Left kidney (tissue), 2 donors: ENCODE data around the gene IKZF3. TPM values are rescaled to one million over a fixed set of nuclear protein-coding genes. Genes with fewer than 3 reads are reported as not detected.
"Not testable (repeated sequence)": the region's sequence is repeated elsewhere in the genome, so short reads cannot be mapped to it uniquely, and the experiment has no call there.

ENCODE experiments used
- DNase-seq: peaks from one replicate; pipeline ENCODE4 v3.0.0-alpha.2; 2013
- polyA plus RNA-seq: library from polyadenylated mRNA; unstranded; fragments of 120-200 nt; gene quantifications from one replicate; pipeline ENCODE4 v1.2.1, GENCODE V29; 2013; ENCODE audit not compliant: insufficient read length

The IKZF3 gene
- polyA plus RNA-seq, 1 donor: 0.37 TPM

DNA sequence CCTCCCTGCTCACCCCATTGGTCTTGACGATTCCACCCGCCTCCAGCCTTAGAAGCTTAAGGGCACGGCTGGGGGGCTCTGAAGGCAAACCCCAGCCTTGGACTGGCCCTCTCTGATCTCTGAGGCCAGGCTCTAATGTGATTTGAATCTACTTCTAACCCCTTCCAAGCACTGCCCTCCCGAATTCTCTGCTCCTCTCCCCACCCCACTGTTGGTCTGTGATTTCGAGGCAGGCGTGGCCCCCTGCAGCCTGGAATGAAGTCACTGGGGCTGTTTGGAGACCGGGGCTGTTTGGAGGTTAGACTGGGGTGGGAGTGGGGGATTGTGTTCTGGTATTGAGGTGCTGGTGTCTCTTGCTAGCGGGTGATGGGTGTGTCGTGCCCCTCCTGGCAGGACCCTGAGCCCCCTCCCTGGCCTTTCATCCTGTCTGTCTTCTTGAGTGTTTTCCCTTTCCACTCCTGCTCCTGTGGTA is 124.2 kb downstream of the IKZF3 start:
- no peak for DNase-seq

DNA sequence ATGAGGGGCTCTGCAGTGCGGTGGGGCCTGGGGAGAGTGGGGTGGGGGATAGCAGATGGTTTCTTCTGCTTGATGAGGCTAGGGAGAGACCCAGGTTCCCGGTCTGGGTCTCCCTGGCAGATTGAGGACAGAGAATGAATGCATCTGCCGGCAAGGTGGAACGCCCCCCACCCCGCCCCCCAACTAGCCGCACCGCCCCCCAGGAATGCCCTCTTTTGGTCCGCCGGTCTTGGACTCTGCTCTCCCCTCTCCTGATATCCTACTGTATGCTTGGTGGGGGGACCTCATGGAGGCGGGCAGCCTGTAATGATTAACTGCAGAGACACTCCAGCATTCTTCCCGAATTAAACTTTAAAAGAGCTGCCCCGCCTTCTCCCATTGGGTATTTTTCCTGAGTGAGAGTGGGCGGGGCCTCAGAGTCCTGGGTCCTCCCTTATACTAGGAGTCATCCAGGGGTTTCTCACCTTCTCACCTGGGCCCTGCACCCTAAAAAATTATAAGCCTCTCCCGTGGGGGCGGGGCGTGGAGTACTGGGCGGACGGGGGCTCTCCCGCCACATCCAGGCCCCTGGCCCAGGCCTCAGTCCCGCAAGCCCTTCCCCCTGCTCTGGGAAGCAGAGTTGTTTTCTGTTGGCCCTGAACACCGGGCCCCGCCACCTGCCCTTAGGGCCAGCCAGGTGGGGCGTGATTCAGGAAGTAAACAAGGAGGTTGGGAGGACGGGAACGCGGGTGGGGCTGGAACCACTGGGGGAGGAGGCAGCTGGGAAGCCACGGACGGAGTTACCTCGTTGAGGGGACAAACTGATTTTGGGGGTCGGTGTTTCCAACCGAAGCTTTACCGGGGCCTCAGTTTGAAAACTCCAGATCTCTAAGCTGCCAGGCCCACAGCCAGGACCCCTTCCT is 124.9 kb downstream of the IKZF3 start:
- DNase-seq: peak; percentile 87

DNA sequence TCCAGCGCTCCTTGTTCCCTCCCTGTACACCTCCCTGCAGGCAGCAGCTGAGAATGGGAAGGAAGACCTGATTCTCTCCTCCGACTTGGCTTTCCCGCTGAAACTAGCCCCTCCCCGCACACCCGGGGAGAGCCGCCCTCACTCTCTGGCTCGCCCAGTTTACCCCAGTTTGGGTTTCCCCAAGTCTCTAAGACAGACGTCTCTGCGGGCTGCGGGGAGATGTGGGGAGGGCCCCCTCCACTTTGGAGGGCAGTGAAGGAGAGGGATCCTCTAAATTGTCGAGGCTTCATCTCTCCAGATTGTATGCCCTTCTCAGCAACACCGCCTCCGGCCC is 125.6 kb downstream of the IKZF3 start:
- DNase-seq: no peak

DNA sequence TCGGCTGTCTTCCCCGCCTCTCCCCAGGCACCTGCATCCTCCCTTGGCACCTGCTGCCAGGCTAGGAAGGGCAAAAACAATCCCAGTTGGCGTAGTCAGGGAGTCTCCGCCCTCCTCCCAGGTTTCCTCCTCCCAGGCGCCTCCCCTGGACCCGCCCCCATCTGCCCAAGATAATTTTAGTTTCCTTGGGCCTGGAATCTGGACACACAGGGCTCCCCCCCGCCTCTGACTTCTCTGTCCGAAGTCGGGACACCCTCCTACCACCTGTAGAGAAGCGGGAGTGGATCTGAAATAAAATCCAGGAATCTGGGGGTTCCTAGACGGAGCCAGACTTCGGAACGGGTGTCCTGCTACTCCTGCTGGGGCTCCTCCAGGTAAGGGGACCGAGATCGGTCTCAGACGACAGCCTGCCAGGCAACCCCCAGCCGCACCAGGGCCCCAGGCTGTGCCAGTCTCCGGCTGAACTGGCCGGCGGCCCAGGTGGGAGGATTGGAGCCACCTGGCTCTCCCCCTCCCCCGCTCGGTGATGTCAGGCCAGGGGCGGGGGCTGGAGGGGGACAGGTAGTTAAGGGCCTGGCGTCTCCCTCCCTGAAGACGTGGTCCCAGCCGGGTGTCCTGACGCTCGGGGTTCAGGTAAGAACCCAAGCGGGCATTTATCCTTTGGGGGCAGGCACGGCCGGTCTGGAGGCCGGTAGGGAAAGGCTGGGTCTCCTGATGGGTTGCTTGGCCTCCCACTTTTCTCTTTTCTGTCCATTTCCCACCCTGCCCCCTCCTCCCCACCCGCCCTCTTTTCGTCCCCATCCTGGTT is 126.1 kb downstream of the IKZF3 start, which contains the start of gene GRB7:
GRB7 (plus strand) TSS at position 179 of the 808 bp plus-strand sequence. CDS start 4,364 bp downstream, outside the sequence.
- DNase-seq: peak; percentile 78

DNA sequence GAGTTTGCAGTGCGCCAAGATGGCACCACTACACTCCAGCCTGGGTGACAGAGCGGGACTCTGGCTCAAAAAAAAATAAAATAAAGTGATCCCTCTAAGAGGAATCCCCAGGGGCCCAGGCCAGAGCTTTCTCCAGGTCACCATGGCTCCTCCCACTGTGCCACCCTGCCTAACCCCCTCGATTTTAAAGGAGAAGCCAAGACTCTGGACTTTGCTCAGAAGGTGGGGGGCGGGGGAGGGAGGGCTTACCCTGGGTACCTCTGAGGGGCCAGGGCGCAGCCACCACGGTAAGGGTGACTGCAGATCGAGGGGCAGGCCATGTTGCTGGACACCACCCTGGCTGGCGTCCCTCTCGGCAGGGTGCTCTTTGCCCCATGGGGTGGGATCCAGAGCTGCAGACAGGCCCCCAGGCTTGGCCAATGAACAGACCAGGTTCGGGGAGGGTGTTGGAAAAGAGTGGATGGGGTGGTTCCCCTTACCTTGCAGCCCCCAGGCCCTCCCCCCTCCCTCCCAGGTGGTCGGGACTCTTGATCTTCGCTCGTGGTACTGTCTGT is 126.8 kb downstream of the IKZF3 start:
- no peak for DNase-seq

DNA sequence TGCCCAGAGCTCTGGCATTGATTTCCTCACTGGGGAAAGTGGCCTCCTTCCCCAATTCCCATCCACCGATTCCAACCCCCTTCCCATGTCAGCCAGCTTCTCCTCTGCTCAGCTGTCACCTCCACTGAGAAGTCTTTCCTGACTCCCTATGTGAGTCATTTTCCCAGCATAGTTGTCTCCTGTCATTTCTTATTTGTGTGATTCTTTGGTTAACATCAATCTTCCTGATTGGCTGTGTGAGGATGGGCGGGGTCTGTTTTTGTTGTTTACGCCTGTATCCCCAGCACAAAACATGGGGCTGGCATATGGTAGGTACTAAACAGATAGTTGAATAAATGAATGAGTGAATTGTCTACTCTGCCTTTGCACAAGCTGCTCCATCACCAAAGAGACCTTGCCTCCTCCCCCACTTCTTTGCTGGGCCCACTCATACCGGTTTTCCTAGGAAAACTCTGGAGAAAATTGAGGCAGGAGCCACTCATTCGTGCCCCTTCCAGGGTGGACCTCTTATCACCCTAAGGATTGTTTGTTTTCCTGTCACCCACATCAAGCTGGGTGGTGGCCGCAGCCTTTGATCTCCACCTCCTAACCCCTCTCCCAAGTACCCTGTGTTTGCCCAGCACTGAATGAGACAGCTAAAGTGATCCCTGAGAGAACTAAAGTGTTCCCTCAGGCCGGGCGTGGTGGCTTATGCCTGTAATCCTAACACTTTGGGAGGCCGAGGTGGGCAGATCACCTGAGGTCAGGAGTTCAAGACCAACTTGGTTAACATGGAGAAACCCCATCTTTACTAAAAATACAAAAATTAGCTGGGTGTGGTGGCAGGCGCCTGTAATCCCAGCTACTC is 127.6 kb downstream of the IKZF3 start:
- DNase-seq: no peak

DNA sequence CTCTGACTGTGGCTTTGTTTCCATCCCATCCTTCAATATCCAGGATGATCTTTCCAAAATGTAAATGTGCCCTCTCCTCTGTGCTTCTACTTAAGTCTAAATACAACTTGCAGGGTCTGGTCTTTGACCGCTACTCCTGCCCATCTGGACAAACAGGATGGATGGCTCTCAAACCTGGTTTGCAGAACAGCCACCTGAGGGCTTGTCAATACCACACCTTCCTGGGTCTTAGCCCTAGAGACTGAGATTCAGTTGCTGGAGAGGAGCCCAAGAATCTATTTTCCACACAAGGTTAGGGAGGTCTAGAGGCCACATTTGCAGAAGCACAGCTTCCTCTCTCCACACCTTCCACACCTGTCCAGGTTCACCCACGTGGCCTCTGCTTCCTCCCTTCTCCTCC is 128.2 kb downstream of the IKZF3 start:
- no peak for DNase-seq

DNA sequence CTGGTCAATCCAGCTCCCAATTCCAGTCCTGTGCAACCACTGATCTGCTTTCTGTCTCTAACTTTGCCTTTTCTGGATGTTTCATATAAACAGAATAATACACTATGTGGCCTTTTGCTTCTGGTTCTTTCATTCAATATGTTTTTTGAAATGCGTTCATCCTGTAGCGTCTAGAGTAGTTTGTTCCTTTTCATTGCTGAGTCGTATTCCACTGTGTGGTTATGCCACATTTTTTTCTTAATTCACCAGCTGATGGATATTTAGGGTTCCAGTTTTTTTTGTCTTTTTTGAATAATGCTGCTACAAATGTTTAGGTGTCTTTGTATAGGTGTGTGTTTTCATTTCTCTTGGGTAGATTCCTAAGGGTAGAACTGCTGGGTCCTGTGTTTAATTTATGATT is 131.5 kb downstream of the IKZF3 start:
- no peak for DNase-seq

DNA sequence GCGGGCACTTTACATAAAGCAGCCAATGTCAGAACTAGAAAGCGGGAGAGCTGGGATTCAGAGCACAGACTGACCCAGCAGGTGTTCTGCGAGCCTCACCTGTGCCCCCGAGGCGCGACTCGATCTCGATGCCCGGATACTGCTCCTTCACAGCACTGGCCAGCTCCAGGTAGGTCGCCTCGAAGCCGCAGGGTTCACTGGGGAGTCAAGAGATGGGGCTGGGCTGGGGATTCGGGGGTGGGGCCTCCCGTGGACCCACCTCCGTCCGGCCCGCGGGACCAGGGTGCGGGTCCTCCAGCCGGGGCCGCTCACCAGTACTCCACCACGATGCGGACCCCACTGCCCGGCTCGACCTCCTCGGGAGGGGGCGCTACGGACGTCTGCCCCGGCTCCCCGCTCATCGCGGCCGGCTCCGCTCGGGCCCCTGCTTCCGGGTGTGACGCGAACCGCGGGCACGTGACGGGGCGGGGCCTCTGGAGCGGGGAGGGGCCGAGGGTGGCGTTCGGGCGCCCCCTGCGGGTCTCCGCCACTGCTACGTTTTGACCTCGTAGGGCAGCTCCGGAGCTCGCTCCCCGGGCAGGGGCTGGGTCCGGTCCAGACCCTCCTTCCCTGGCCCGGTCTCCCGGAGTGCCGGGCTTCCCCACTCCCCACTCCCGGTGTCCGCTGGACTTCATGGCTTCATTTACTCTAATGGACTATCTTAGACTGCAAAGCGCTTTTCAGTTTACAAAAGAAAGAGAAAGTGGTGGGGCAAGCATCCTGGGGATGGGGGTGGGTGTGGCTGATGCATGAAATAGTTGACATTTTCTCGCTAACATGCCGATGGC is 133.8 kb downstream of the IKZF3 start, which contains the start of gene MIEN1:
MIEN1 (minus strand) TSS at position 438 of the 827 bp plus-strand sequence; CDS start at position 401, 37 bp downstream.
- DNase-seq: peak; percentile 84

DNA sequence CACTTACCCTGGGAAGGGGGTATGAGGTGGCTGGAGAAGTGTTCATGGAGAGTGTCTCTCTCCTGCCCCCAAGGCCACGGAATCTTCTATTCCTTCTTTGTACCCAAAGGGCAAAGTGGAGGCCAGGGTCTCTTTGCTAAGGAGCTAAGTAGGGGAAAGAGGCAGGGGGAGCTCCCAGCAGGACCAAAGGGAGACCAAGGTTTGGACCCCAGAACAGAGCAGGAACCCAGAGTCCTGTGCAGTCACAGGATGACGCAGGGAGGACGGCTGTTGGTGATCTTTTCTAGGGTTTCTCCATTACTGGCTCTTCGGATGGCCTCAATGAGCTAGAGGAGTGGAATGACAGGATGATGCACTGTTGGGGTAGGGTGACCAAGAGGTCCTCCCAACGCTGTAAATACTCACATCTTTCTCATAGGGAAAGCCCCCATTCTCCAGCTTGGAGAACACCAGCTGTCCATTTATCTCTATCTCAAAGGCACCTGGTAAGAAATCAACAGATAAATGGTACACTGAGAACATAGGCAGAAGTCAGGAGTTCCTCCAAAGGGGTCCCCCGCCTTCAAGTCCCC is 134.7 kb downstream of the IKZF3 start:
- no peak for DNase-seq

DNA sequence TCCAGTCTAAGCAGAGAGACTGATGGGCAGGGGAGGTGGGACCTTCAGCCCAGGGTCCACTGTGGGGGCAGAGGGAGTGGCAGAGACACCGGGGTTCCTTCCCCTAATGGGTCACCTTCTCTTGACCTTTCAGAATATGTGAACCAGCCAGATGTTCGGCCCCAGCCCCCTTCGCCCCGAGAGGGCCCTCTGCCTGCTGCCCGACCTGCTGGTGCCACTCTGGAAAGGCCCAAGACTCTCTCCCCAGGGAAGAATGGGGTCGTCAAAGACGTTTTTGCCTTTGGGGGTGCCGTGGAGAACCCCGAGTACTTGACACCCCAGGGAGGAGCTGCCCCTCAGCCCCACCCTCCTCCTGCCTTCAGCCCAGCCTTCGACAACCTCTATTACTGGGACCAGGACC is 136.6 kb downstream of the IKZF3 start:
- DNase-seq: no peak

DNA sequence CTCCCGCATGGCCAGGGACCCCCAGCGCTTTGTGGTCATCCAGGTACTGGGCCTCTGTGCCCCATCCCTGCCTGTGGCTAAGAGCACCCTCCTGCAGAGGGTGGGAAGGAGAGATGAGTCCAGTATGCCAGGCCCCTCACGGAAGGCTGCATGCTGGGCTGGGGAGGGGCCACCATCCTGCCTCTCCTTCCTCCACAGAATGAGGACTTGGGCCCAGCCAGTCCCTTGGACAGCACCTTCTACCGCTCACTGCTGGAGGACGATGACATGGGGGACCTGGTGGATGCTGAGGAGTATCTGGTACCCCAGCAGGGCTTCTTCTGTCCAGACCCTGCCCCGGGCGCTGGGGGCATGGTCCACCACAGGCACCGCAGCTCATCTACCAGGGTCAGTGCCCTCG is 137.5 kb downstream of the IKZF3 start:
- no peak for DNase-seq

DNA sequence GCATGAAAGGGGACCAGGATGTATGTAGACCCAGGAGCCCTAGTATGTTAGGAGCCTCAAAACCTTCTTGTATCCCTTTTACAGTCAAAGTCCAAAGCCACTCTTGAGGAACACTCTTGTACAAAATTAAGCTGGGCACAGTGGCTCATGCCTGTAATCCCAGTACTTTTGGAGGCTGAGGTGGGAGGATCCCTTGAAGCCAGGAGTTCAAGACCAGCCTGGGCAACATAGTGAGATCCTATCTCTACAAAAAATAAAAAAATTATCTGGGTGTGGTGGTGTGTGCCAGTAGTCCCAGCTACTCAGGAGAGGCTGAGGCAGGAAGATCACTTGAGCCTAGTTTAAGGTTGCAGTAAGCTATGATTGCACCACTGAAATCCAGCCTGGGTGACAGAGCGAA is 138.2 kb downstream of the IKZF3 start:
- not testable (repeated sequence) for DNase-seq

DNA sequence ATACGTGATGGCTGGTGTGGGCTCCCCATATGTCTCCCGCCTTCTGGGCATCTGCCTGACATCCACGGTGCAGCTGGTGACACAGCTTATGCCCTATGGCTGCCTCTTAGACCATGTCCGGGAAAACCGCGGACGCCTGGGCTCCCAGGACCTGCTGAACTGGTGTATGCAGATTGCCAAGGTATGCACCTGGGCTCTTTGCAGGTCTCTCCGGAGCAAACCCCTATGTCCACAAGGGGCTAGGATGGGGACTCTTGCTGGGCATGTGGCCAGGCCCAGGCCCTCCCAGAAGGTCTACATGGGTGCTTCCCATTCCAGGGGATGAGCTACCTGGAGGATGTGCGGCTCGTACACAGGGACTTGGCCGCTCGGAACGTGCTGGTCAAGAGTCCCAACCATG is 139.4 kb downstream of the IKZF3 start:
- DNase-seq: no peak

DNA sequence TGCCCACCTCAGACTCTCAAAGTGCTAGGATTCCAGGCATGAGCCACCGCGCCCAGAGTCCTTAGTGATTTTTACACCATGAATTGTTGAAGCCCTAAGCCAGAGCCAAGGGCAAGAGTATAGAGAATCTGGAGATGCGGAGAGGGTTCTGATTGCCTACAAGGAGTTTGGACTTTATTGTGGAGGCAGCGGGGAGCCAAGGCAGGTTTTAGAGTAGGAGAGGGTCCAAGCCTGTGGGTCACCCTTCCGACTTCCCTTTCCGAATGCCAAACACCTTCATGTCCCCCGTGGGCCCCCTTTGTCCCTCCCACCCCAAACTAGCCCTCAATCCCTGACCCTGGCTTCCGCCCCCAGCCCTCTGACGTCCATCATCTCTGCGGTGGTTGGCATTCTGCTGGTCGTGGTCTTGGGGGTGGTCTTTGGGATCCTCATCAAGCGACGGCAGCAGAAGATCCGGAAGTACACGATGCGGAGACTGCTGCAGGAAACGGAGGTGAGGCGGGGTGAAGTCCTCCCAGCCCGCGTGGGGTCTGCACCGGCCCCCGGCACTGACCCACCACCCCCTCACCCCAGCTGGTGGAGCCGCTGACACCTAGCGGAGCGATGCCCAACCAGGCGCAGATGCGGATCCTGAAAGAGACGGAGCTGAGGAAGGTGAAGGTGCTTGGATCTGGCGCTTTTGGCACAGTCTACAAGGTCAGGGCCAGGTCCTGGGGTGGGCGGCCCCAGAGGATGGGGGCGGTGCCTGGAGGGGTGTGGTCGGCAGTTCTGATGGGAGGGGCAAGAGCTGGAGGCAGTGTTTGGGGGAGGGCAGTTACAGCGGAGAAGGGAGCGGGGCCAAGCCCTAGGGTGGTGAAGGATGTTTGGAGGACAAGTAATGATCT is 140.9 kb downstream of the IKZF3 start:
- DNase-seq: no peak

DNA sequence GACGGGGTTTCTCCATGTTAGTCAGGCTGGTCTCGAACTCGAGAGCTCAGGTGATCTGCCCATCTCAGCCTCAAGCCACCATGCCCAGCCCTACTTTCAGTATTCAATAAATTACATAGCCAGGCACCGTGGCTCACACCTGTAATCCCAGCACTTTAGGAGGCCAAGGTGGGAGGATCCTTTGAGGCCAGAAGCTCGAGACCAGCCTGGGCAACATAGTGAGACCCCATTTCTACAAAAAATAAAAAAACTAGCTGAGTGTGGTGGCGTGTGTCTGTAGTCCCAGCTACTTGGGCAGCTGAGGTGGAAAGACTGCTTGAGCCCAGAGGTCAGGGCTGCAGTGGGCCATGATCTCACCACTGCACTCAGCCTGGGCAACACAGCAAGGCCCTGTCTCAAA is 142.0 kb downstream of the IKZF3 start:
- no peak for DNase-seq

DNA sequence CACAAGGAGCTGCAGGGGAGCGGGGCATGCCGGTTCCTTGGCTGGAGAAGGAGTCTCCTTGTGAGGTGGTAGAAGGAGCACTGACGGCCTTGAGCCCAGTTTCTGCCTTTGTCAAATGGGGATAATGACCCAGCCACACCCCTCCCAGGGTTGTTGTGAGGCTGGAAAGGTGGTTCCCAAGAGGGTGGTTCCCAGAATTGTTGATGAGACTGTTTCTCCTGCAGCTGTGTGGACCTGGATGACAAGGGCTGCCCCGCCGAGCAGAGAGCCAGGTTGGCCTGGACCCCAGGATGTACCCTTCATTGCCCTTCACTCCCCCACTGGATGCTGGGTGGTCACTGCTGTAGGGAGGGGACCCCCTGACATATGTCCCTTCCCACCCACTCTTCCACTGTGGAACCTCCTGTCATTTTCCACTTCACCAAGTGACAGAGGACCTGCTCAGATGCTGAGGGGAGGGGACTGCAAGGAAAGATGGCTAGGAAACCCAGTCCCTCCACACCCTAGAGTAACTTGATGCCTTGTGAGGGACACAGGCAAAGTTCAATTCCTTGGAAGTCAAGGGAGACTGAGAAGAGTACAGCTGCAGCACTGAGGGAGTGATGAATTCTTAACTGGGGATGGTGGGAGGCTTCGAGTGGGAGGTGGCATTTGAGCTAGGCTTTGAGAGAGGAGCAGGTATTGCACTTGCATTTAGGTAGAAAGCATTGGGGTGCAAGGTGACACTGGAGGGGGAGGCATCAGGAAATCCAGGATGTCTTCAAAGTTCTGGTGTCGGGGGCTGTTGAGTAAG is 144.4 kb downstream of the IKZF3 start:
- no peak for DNase-seq

DNA sequence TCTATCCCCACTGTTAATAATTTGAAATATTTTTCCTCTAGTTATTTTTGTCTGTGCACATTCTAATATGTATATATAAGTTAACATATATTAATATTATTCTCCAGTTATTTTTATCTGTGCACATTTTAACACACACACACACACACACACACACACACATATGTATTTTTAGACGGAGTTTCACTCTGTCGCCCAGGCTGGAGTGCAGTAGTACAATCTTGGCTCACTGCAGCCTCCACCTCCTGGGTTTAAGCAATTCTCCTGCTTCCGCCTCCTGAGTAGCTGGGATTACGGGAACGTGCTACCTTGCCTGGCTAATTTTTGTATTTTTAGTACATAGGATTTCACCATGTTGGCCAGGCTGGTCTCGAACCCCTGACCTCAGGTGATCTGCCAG is 146.5 kb downstream of the IKZF3 start:
- no peak for DNase-seq
